Psoas muscle (tissue), 8 donors: ENCODE measurements around the gene CAMTA1. TPM values are rescaled to one million over a fixed set of nuclear protein-coding genes. Genes with fewer than 3 reads are reported as not detected.

Experiments
- ATAC-seq, 4 donors: fragments of 200-7000 bp; cut with Tn5 transposase; one replicate each; pipeline ENCODE4 v1.9.1; 2020; ENCODE audit warnings: moderate library complexity in 3 of 4, mild to moderate bottlenecking in 2 of 4
- DNase-seq, 2 donors: peaks; one replicate each; pipeline ENCODE4 v3.0.0-alpha.2; 2020
- H3K27ac ChIP-seq: fragments of 200-600 bp; one replicate; pipeline ENCODE4 v1.8.0; 2022
- H3K27me3 ChIP-seq, 3 donors: fragments of 200-600 bp in 1 of 3; one replicate each; pipeline versions ENCODE4 v1.6.1 to v1.8.0; 2013 to 2022; ENCODE audit warnings: low read length in 2 of 3, mild to moderate bottlenecking in 2 of 3, moderate library complexity in 1 of 3; ENCODE audit not compliant: insufficient read depth in 3 of 3
- H3K36me3 ChIP-seq, 2 donors: fragments of 200-600 bp in 1 of 2; one replicate each; pipeline versions ENCODE4 v1.6.1 to v1.8.0; 2013 to 2022; ENCODE audit warnings: low read depth in 1 of 2, mild to moderate bottlenecking in 1 of 2, moderate library complexity in 1 of 2; ENCODE audit not compliant: insufficient read depth in 1 of 2
- H3K4me1 ChIP-seq: fragments of 200-600 bp; one replicate; pipeline ENCODE4 v1.8.0; 2022
- H3K4me3 ChIP-seq: fragments of 200-600 bp; one replicate; pipeline ENCODE4 v1.8.0; 2022; ENCODE audit warnings: mild to moderate bottlenecking
- H3K9me3 ChIP-seq: fragments of 200-600 bp; one replicate; pipeline ENCODE4 v1.8.0; 2022
- WGBS, 3 donors: extraction: QIAGEN DNeasy Blood & Tissue Kit; methylation state at CpG; one replicate each; pipeline versions ENCODE4 v1.1.6 to v1.1.7; 2013; 5-methylcytosine and 5-hydroxymethylcytosine counted together
- intact Hi-C, 2 donors: fragments of 100-400 bp; cut with DNase I; formaldehyde crosslinking; loops; one replicate each; pipeline versions ENCODE4 v1.11.0 to v1.14.2; 2022
- polyA plus RNA-seq, 3 donors: library from polyadenylated mRNA; stranded (reverse); fragments of 200-250 nt; gene quantifications; one replicate each; pipeline ENCODE4 v1.2.3, GENCODE V29; 2013
- total RNA-seq, 4 donors: library from RNA; stranded (reverse); fragmentation: NEBNext Ultra II Directional in 2 of 4; extraction: Animal tissue kit (Norgen Biotek cat#: 25700) in 2 of 4; gene quantifications; one replicate each; pipeline versions ENCODE4 v1.2.1 to v1.2.4, GENCODE V29; 2021 to 2023
- TF ChIP-seq, protein P1 (sequence below): fragments of 200-600 bp; IDR thresholded peaks from one replicate; pipeline ENCODE4 v1.8.0; 2022; ENCODE audit warnings: antibody characterized with exemption
- donor health status: healthy with polysubstance abuse.
- donor health status: DM: no; HTN: no; CAD: no; lungs with moderate emphysema.
- donor health status: Bipolar disorder and iron deficiency.
- donor health status: healthy.
- donor health status: DM: yes; HTN: yes; CAD: no.
- donor health status: DM: no; HTN: no; CAD: no.
- donor health status: DM: no; HTN: no; CAD: no.
- donor health status: DM: yes; HTN: yes; CAD: no.

CAMTA1 gene
- total and polyA plus RNA-seq, 7 donors: 64.6 to 206 (median 76.5) TPM

- no peak overlapping the region for H3K27ac ChIP-seq
- intact Hi-C loops: no loop called here
- no peaks in the 10 kb centered on the region for H3K27me3 ChIP-seq
- no peaks in the 10 kb centered on the region for H3K4me1 ChIP-seq
- H3K4me3 ChIP-seq: no peak overlapping the region
- no peaks in the 10 kb centered on the region for H3K9me3 ChIP-seq
- no peak for ATAC-seq
- DNase-seq: no peak
- 72 to 85% (median 79%) methylated on average over 2 of the region's 2 CpGs for WGBS, 3 donors
- TF ChIP-seq, protein P1, sequence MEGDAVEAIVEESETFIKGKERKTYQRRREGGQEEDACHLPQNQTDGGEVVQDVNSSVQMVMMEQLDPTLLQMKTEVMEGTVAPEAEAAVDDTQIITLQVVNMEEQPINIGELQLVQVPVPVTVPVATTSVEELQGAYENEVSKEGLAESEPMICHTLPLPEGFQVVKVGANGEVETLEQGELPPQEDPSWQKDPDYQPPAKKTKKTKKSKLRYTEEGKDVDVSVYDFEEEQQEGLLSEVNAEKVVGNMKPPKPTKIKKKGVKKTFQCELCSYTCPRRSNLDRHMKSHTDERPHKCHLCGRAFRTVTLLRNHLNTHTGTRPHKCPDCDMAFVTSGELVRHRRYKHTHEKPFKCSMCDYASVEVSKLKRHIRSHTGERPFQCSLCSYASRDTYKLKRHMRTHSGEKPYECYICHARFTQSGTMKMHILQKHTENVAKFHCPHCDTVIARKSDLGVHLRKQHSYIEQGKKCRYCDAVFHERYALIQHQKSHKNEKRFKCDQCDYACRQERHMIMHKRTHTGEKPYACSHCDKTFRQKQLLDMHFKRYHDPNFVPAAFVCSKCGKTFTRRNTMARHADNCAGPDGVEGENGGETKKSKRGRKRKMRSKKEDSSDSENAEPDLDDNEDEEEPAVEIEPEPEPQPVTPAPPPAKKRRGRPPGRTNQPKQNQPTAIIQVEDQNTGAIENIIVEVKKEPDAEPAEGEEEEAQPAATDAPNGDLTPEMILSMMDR: no peak
- H3K36me3 ChIP-seq: no peaks in the 10 kb centered on the region
Observed at GRCh38 chr1:7504438-7504720, 719.1 kb downstream of the CAMTA1 start.

- Histone ChIP-seq H3K4me1 (no peaks in the 10 kb centered on the region), H3K36me3 (no peaks in the 10 kb centered on the region), H3K27me3 (no peaks in the 10 kb centered on the region), H3K27ac (no peak overlapping the region), H3K4me3 (no peak overlapping the region), H3K9me3 (no peaks in the 10 kb centered on the region)
- 87 to 92% (median 88%) methylated on average over 14 of the region's 14 CpGs for whole genome bisulfite sequencing, 3 donors
- intact Hi-C loops: no loop called here
- TF ChIP-seq, protein P1: no peak
- DNase-seq (peak in 1 of 2 donors; percentile 43), ATAC-seq (no peak)
Observed at GRCh38 chr1:7505094-7505770, 720.0 kb downstream of the CAMTA1 start.

- H3K4me1 ChIP-seq: no peaks in the 10 kb centered on the region
- H3K9me3 ChIP-seq: no peaks in the 10 kb centered on the region
- H3K27ac ChIP-seq: no peak overlapping the region
- DNase-seq (peak in 1 of 2 donors; percentile 16), ATAC-seq (no peak)
- H3K36me3 ChIP-seq: no peaks in the 10 kb centered on the region
- intact Hi-C loops: no loop called here
- 79 to 87% (median 84%) methylated on average over 16 of the region's 16 CpGs for WGBS, 3 donors
- H3K4me3 ChIP-seq: no peak overlapping the region
- TF ChIP-seq, protein P1: no peak
- H3K27me3 ChIP-seq: no peaks in the 10 kb centered on the region
Observed at GRCh38 chr1:7505771-7506453, 720.7 kb downstream of the CAMTA1 start.

- no peaks in the 10 kb centered on the region for H3K9me3 ChIP-seq
- no peaks in the 10 kb centered on the region for H3K4me1 ChIP-seq
- no peak overlapping the region for H3K27ac ChIP-seq
- 87 to 96% (median 92%) methylated on average over 10 of the region's 10 CpGs for WGBS, 3 donors
- no peaks in the 10 kb centered on the region for H3K36me3 ChIP-seq
- TF ChIP-seq, protein P1: no peak
- no peak for DNase-seq
- ATAC-seq: no peak
- intact Hi-C loops: no loop called here
- H3K4me3 ChIP-seq: no peak overlapping the region
- no peaks in the 10 kb centered on the region for H3K27me3 ChIP-seq
Observed at GRCh38 chr1:7506454-7507284, 721.4 kb downstream of the CAMTA1 start.
